PC-9 (cell line): ENCODE data around the gene TJP3. TPM values are rescaled to one million over a fixed set of nuclear protein-coding genes. Genes with fewer than 3 reads are reported as not detected.
"Not testable (repeated sequence)": the region's sequence is repeated elsewhere in the genome, so short reads cannot be mapped to it uniquely, and the experiment has no call there.

Experiments
- BruUV-seq: library from RNA; stranded (reverse); fragments of 400-500 nt; replicated peaks from 2 replicates; lab custom pipeline; 2021; lab: Mats Ljungman, UMichigan
- CTCF ChIA-PET: fragments of 300-600 bp; sonication (Branson Sonifier 250); formaldehyde crosslinking; loops from one replicate; lab custom pipeline; 2022; ENCODE audit warnings: antibody characterized with exemption; lab: Charles Lee
- POLR2A ChIA-PET: fragments of 300-600 bp; sonication (Branson Sonifier 250); formaldehyde crosslinking; loops from one replicate; lab custom pipeline; 2022; ENCODE audit warnings: antibody characterized with exemption; ENCODE audit not compliant: unreplicated experiment; lab: Charles Lee
- DNase-seq, 2 experiments: peaks; one replicate each; pipeline versions ENCODE4 v3.0.0 to v3.0.0-alpha.2; 2015 to 2022; ENCODE audit warnings: mixed read lengths in 1 of 2
- H2AFZ ChIP-seq: fragments of 200-600 bp; sonication (generic); 2 replicates; pipeline ENCODE4 v1.8.1; 2017; ENCODE audit warnings: antibody characterized with exemption
- H3F3A ChIP-seq: fragments of 200-600 bp; sonication (generic); 2 replicates; pipeline ENCODE4 v1.8.1; 2017; ENCODE audit warnings: antibody characterized with exemption, mild to moderate bottlenecking, low read depth; ENCODE audit not compliant: insufficient read depth
- H3K27ac ChIP-seq: fragments of 200-600 bp; sonication (generic); 2 replicates; pipeline ENCODE4 v1.6.1; 2016; ENCODE audit warnings: mixed run types
- H3K27me3 ChIP-seq: fragments of 200-600 bp; sonication (generic); 2 replicates; pipeline ENCODE4 v1.6.1; 2016; ENCODE audit warnings: low read depth, mixed run types; ENCODE audit not compliant: insufficient read depth
- H3K36me3 ChIP-seq: fragments of 200-600 bp; sonication (generic); 2 replicates; pipeline ENCODE4 v1.6.1; 2016; ENCODE audit warnings: low read depth, mixed run types
- H3K4me1 ChIP-seq: fragments of 200-600 bp; sonication (generic); replicated peaks from 2 replicates; pipeline ENCODE4 v1.6.1; 2016; ENCODE audit warnings: mixed run types; ENCODE audit not compliant: insufficient read depth
- H3K4me2 ChIP-seq: fragments of 200-600 bp; sonication (generic); 2 replicates; pipeline ENCODE4 v1.6.1; 2017; ENCODE audit warnings: mixed run types
- H3K4me3 ChIP-seq: fragments of 200-600 bp; sonication (generic); 2 replicates; pipeline ENCODE4 v1.6.1; 2016; ENCODE audit warnings: mixed run types
- H3K79me2 ChIP-seq: fragments of 200-600 bp; sonication (generic); 2 replicates; pipeline ENCODE4 v1.6.1; 2017; ENCODE audit warnings: low read depth, mixed run types
- H3K9me2 ChIP-seq: fragments of 200-600 bp; sonication (generic); 2 replicates; pipeline ENCODE4 v1.8.1; 2017; ENCODE audit warnings: mild to moderate bottlenecking; ENCODE audit not compliant: insufficient read depth
- H3K9me3 ChIP-seq: fragments of 200-600 bp; sonication (generic); 2 replicates; pipeline ENCODE4 v1.8.1; 2016; ENCODE audit warnings: low read depth; ENCODE audit not compliant: insufficient read depth
- H4K20me1 ChIP-seq: fragments of 200-600 bp; sonication (generic); 2 replicates; pipeline ENCODE4 v1.8.1; 2017; ENCODE audit not compliant: insufficient read depth
- CTCF ChIP-seq: fragments of 200-600 bp; sonication (generic); conservative IDR thresholded peaks from 2 replicates; pipeline ENCODE4 v1.6.1; 2017; ENCODE audit warnings: mixed run types, antibody characterized with exemption, mild to moderate bottlenecking, moderate library complexity
- EZH2 ChIP-seq: fragments of 200-600 bp; sonication (generic); IDR thresholded peaks from 2 replicates; pipeline ENCODE4 v1.8.0; 2017; ENCODE audit warnings: antibody characterized with exemption, low read depth
- intact Hi-C: fragments of 100-400 bp; cut with micrococcal nuclease; formaldehyde crosslinking; loops from one replicate; pipeline ENCODE4 v1.10.0; 2022; ENCODE audit not compliant: unreplicated experiment
- total RNA-seq: library from RNA; stranded (reverse); gene quantifications from 2 replicates; pipeline ENCODE4 v1.2.3, GENCODE V29; 2021

The TJP3 gene
- total RNA-seq, 1 experiment from 2014 or later: 56.8 TPM

GRCh38 chr19:3664879-3665642 is 43.1 kb upstream of the TJP3 start:
- intact Hi-C loops: loop anchor here (5.0 kb wide), 1 partner anchor 542 kb away; no protein-coding TSS in a partner anchor
- Histone ChIP-seq H3K27me3 (no peaks in the 10 kb centered on the region), H2AFZ (no peak overlapping the region), H3K4me2 (no peak overlapping the region), H3F3A (no peaks in the 10 kb centered on the region), H3K79me2 (no peaks in the 10 kb centered on the region), H3K4me1 (no peaks in the 10 kb centered on the region), H4K20me1 (no peaks in the 10 kb centered on the region; the same call in 1 of the 2 replicates), H3K27ac (no peak overlapping the region), H3K36me3 (no peaks in the 10 kb centered on the region), H3K4me3 (no peak overlapping the region), H3K9me2 (no peaks in the 10 kb centered on the region), H3K9me3 (no peaks in the 10 kb centered on the region)
- no peak for DNase-seq
- POLR2A ChIA-PET: no interaction called here
- no TSS peak for BruUV-seq
- CTCF ChIA-PET: no interaction called here
- TF ChIP-seq EZH2 (no peak), CTCF (no peak)

DNA sequence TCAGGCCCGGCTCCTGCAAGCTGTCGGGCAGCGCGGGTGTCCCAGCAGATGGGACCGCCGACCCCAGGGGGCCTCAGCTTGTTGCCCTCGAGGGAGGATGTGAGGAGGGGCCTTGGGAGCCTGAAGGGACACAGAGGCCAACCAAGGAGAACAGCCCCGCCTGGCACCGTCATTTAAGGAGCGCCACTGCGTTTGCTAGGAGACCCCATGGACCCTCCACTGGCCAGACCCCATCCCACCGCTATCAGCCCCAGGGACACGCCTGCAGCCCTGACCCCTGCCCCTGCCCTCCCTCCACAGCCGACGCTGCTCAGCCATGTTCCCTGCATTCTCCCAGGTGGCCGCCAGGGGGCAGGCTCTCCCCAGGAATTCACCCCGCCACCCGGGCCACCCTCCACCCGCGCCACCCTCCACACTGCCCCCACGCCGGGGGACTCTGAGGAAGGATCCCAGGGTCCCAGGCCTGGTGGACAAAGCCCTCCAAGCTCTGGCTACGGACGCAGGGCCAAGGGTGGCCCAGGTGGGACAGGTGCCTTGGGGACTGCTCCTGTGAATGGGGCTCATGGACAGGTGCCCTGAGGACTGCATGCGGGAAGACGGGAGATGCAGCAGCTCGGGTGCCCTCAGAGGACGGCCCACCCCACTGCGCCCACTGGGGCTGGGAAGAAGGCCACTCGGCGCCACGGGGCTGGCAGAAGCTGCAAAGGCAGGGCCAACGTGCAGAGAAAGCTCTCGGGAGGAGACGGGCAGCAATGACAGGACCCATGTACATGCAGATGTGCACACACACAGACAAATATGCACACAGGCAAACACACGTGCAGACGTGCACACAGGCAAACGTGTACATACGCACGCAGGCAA is 42.3 kb upstream of the TJP3 start:
- H3K27me3 ChIP-seq: no peaks in the 10 kb centered on the region
- no peaks in the 10 kb centered on the region; the same call in 1 of the 2 replicates for H4K20me1 ChIP-seq
- no peaks in the 10 kb centered on the region for H3K9me3 ChIP-seq
- TF ChIP-seq CTCF (peak; percentile 93), EZH2 (no peak)
- H3K79me2 ChIP-seq: no peaks in the 10 kb centered on the region
- intact Hi-C loops: loop anchor here (1.0 to 5.0 kb wide), 2 partner anchors 183 to 541 kb away; no protein-coding TSS in a partner anchor
- no peak overlapping the region for H2AFZ ChIP-seq
- peak in 1 of 2 experiments; percentile 53 for DNase-seq
- H3K36me3 ChIP-seq: no peaks in the 10 kb centered on the region
- H3F3A ChIP-seq: no peaks in the 10 kb centered on the region
- H3K27ac ChIP-seq: no peak overlapping the region
- no peaks in the 10 kb centered on the region for H3K9me2 ChIP-seq
- ChIA-PET POLR2A (no interaction called here), CTCF (no interaction called here)
- H3K4me1 ChIP-seq: no peaks in the 10 kb centered on the region
- H3K4me2 ChIP-seq: no peak overlapping the region
- H3K4me3 ChIP-seq: no peak overlapping the region
- no TSS peak for BruUV-seq

DNA sequence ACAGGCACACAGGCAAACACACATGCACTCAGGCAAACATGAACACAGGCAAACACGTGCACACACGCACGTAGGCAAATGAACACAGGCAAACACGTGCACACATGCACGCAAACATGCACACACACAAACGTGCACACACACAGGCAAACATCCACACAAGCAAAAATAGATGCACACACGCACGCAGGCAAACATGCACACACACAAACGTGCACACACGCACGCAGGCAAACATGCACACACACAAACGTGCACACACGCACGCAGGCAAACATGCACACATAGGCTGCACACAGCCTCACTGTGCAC is 41.7 kb upstream of the TJP3 start:
- H3K4me1 ChIP-seq, H3K27ac ChIP-seq, H4K20me1 ChIP-seq, H3K9me2 ChIP-seq, H3K36me3 ChIP-seq, H3K4me2 ChIP-seq, BruUV-seq, CTCF ChIA-PET, DNase-seq, H3F3A ChIP-seq, POLR2A ChIA-PET, H3K4me3 ChIP-seq, H3K79me2 ChIP-seq, H2AFZ ChIP-seq, H3K27me3 ChIP-seq, H3K9me3 ChIP-seq: not testable (repeated sequence)
- intact Hi-C loops: loop anchor here (1.0 to 5.0 kb wide), 2 partner anchors 183 to 541 kb away; no protein-coding TSS in a partner anchor
